HG03025 (cell line): ENCODE data around the gene ALOX15.
"Not testable (repeated sequence)": the region's sequence is repeated elsewhere in the genome, so short reads cannot be mapped to it uniquely, and the experiment has no call there.

ENCODE experiments used
- ATAC-seq: cut with Tn5 transposase; IDR thresholded peaks from one replicate; pipeline ENCODE4 v1.9.1; 2021; ENCODE audit warnings: mild to moderate bottlenecking, moderate library complexity; ENCODE audit not compliant: unreplicated experiment, low FRiP score

The ALOX15 gene

DNA sequence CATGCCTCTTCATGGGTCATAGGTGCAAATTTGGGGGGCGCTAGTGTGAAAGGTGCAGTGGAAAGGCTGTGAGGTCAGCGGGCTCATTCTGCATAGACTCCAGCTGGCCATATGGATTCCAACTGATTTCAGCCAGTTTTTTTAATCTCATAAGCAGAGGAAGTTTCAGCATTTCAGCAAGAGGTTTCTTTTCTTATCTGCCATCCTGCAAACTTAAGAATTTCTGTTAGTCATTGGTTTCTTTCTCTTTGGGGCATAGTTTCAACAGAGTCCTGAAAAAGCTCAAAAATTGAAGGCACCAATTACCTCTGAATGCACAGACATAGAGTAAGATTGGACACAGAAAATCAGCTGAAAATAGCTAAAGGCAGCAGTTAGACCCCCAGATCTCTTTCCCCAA lies 16.2 kb upstream of the ALOX15 start:
- ATAC-seq: no peak

DNA sequence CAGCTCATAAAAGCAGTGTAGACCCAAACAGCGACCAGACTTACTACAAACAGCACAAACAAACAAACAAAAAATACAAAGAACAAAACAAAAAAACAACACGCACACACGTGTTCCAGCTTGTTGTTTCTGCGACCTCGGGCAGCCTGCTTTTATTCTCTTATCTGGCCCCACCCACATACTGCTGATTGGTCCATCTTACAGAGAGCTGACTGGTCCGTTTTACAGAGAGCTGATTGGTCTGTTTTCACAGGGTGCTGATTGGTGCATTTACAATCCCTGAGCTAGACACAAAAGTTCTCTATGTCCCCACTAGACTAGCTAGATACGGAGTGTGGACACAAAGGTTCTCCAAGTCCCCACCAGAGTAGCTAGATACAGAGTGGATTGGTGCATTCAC lies 14.5 kb upstream of the ALOX15 start:
- ATAC-seq: not testable (repeated sequence)

- no peak for ATAC-seq
These were observed 11.5 kb upstream of the ALOX15 start for GRCh38 chr17:4652997-4653396.

DNA sequence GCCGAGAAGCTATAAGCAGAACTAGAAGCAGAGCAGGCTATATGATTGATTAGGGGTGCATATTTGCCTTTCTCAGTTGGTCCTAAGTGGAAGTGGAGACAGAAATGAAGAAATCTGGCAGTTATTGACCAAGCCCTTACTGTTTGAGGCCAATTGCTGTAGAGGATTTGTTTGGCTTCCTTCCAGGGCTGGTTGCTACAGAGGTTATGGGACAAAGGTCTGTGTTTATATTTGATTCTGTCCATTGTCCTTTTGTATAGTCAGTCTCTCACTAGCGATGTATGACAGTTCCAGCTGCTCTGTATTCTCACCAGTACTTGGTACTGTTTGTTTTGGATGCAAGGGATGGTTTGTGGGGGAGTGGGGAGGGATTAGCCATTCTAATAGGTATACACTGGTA lies 7.3 kb upstream of the ALOX15 start:
- ATAC-seq: no peak

- no peak for ATAC-seq
These were observed 4.2 kb upstream of the ALOX15 start for GRCh38 chr17:4645642-4646041.

- no peak for ATAC-seq
These were observed 2.2 kb upstream of the ALOX15 start for GRCh38 chr17:4643676-4644075.

- ATAC-seq: no peak
These were observed 808 bp upstream of the ALOX15 start for GRCh38 chr17:4642286-4642685.

GRCh38 chr17:4640569-4641188 lies 799 bp downstream of the ALOX15 start:
- ATAC-seq: not testable (repeated sequence)

DNA sequence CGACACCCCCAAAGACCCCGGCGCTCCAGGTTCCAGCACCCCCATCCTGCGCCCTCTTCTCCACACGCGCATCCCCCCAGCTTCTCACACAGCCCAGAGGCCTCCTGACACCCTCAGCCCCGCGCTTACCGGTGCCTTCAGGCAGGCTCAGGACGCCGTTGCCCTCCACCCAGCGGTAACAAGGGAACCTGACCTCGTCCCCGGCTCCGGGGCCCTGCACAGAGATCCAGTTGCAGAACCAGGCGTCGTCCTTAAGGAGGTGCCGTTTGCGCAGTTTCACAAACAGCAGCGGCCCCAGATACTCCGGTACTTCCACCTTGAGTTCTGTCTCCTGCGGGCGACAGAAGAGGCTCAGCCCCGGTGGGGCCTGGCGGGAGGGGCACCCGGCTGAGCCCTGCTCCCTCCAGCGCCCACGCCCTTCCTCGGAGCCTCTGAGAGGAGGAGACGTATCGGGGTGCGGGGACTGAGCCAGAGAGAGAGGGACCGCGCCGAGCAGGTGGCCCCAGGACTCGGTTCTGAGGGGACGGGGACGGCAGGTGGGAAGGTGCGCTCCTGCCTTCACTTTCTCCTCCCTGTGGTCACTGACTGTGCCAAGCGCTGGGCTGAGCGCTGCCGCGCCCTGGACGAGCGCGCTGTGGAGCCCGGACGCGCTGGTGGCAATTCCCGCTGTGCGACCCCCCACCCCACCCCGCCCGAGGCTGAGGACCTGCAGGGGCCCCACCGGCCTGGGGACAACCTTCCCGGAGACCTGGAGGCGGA lies 2.0 kb downstream of the ALOX15 start:
- not testable (repeated sequence) for ATAC-seq

DNA sequence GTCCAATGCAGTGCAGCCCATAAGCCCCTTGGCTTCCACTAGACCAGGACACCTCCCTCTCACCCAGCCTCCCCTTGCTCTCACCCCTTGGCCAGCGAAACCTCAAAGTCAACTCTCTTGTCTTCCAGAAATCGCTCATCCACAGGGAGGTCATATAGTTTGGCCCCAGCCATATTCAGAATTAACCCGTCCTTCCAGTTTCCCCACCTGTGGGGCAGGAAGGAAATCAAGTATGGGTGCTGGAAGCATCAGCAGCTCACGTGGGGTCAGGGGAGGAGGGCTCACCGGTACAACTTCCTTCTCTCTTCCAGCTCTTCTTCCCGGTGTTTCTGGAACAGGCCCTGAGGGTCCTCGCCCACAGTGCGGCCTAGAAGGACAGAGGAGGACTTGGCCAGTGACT lies 2.7 kb downstream of the ALOX15 start:
- ATAC-seq: not testable (repeated sequence)

DNA sequence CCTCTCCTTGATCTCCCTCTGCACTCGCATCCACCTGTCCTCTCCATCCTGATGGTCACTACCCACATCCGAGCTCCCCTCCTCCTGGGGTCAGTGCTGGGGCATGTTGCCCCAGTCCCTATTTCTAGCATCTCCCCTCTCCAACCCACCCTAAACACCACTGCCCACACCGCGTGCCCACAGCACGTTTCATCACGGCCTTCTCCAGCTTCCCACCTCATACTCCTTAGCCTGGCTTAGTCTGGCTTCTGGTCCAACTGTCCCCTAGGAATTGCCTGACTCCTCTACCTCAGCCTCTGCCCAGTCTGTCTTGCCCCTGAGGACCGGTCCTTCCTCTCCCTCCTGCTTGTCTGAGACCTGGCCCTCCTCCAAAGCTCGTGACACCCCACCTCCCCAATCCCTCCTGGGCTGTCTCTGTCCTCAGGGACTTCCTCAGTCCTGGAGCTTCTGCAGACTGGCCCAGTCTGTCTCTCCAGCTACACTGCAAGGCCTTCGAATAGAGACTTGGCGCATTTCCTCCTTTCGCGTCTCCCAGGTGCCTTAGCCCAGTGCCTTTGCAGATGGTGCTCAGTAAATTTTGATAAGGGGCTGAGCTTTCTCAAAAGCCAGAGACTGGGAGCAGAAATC lies 4.9 kb downstream of the ALOX15 start:
- no peak for ATAC-seq

- no peak for ATAC-seq
These were observed 5.6 kb downstream of the ALOX15 start for GRCh38 chr17:4635823-4636375.

- ATAC-seq: no peak
These were observed 6.5 kb downstream of the ALOX15 start for GRCh38 chr17:4634976-4635375.

GRCh38 chr17:4633643-4634042 lies 7.8 kb downstream of the ALOX15 start:
- no peak for ATAC-seq

GRCh38 chr17:4632581-4632920 lies 8.9 kb downstream of the ALOX15 start:
- ATAC-seq: no peak

DNA sequence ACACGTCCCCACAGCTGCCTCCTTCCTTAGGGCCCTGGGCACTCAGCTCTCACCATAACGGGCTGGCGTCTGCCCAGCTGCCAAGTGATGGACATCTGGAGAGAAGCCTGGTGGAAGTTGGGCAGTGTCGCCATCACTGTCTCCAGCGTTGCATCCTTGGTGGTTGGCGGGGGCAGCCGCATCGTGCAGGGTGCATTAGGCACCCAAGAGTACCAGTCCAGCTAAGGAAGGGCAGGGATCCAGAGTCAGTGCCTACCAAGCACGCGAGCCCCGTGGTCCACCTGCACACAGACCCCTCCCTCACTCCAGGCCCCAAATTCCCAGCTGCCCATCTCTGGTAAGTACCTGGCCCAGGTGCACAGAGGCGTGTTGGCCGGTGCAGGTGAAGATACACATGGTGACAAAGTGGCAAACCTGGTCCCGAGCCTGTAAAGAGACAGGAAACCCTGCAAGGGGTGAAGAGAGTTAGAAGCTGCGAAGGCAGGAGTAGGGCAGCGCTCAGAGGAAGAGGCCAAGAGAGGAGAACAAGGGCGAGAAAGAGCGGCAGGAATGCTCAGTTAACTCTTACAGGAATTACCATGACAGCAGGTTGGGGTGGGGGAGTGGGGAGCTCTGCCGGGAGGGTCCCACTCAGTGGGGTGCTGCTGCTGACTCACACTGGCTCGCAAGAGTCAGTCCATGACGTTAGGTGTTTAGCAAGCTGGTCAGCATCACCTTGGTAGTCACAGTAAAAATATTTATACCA lies 9.5 kb downstream of the ALOX15 start:
- ATAC-seq: no peak

DNA sequence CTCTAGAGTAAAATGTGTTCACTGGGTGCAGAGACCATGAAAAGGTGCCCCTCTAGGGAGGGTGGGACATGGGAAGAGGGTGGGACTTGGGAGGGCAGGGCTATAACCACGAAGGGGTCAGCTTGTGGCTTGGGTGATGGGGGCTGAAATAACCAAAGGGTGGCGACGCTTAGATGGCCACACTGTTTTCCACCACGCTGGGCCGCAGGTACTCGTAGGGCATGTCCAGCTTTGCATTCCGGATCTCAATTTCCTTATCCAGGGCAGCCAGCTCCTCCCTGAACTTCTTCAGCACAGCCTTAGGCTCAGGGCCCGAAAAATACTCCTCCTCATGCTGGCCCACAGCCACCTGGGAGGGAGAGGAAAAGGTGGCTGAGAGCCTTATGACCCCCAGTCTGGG lies 10.0 kb downstream of the ALOX15 start:
- no peak for ATAC-seq

DNA sequence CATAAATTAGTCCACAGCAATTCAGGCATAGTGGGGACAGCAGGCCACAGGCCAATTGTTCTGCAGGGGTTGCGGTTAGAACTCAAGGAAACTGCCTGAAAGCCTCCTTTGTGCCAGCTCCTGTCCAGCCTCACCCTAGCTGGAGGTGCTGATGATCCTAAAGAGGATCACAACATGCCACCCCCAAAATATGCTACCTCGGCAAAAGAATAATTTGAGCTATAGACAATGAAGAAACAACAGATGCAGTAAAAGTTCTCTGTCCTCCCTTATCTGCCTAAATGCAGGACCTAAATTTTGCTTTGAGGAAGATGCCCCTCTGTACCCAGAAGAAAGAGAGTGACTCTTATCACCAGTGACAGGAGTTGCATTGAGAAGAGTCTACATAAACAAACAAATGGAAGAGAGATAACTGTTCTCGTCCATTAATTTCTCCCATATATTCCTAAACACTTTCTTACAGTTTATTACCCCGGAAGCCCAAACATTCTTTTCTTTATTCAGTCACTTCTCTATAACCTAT lies 14.7 kb downstream of the ALOX15 start:
- no peak for ATAC-seq

GRCh38 chr17:4625181-4625617 lies 16.3 kb downstream of the ALOX15 start:
- ATAC-seq: no peak

- ATAC-seq: not testable (repeated sequence)
These were observed 17.0 kb downstream of the ALOX15 start for GRCh38 chr17:4624451-4624911.
